Subcutaneous abdominal adipose tissue (tissue), 5 donors: ENCODE data around the gene TSKS.

Experiments
- H3K27ac ChIP-seq: one replicate; pipeline ENCODE4 v1.7.0; 2013; ENCODE audit warnings: low read depth, mild to moderate bottlenecking, inconsistent platforms, low read length, moderate library complexity
- H3K27me3 ChIP-seq, 5 donors: one replicate each; pipeline ENCODE4 v1.7.0; 2013; ENCODE audit warnings: low read length in 5 of 5, inconsistent platforms in 1 of 5; ENCODE audit not compliant: control insufficient read depth in 5 of 5, insufficient read depth in 4 of 5
- H3K36me3 ChIP-seq, 5 donors: one replicate each; pipeline ENCODE4 v1.7.0; 2013; ENCODE audit warnings: low read length in 5 of 5; ENCODE audit not compliant: control insufficient read depth in 5 of 5, insufficient read depth in 5 of 5
- H3K4me1 ChIP-seq, 5 donors: one replicate each; pipeline ENCODE4 v1.7.0; 2013; ENCODE audit warnings: low read length in 5 of 5, mild to moderate bottlenecking in 3 of 5, moderate library complexity in 1 of 5; ENCODE audit not compliant: control insufficient read depth in 5 of 5, insufficient read depth in 5 of 5
- H3K4me3 ChIP-seq, 5 donors: one replicate each; pipeline ENCODE4 v1.7.0; 2013; ENCODE audit warnings: low read length in 5 of 5, low read depth in 1 of 5
- H3K9ac ChIP-seq, 5 donors: one replicate each; pipeline ENCODE4 v1.7.0; 2013; ENCODE audit warnings: low read length in 5 of 5, mild to moderate bottlenecking in 4 of 5, moderate library complexity in 3 of 5
- H3K9me3 ChIP-seq, 5 donors: one replicate each; pipeline ENCODE4 v1.7.0; 2013; ENCODE audit warnings: low read length in 5 of 5; ENCODE audit not compliant: control insufficient read depth in 5 of 5
- donor health status: healthy.
- donor health status: healthy.
- donor health status: healthy.
- donor health status: healthy.
- donor health status: healthy.

Gene TSKS

GRCh38 chr19:49752701-49753100 lies 10.4 kb downstream of the TSKS start:
- peaks cover 0 to 7% (median 4%) of the 10 kb centered on the region in 5 donors for H3K9me3 ChIP-seq
- no peaks in the 10 kb centered on the region for H3K27me3 ChIP-seq
- no peaks in the 10 kb centered on the region for H3K4me1 ChIP-seq
- no peak overlapping the region for H3K4me3 ChIP-seq
- H3K9ac ChIP-seq = no peak overlapping the region
- H3K27ac ChIP-seq = no peak overlapping the region
- H3K36me3 ChIP-seq = no peaks in the 10 kb centered on the region

- H3K9me3 ChIP-seq = no peaks in the 10 kb centered on the region
- H3K27me3 ChIP-seq = no peaks in the 10 kb centered on the region
- no peak overlapping the region for H3K9ac ChIP-seq
- H3K36me3 ChIP-seq = no peaks in the 10 kb centered on the region
- H3K4me1 ChIP-seq = peaks cover 0 to 5% (median 0%) of the 10 kb centered on the region in 5 donors
- H3K4me3 ChIP-seq = no peak overlapping the region
- H3K27ac ChIP-seq = no peak overlapping the region
Measured at GRCh38 chr19:49749771-49750170, 13.3 kb downstream of the TSKS start.

GRCh38 chr19:49749055-49749716 lies 13.9 kb downstream of the TSKS start:
- H3K27me3 ChIP-seq = no peaks in the 10 kb centered on the region
- no peak overlapping the region for H3K4me3 ChIP-seq
- no peak overlapping the region for H3K27ac ChIP-seq
- H3K9me3 ChIP-seq = no peaks in the 10 kb centered on the region
- no peak overlapping the region for H3K9ac ChIP-seq
- no peaks in the 10 kb centered on the region for H3K36me3 ChIP-seq
- peaks cover 0 to 5% (median 0%) of the 10 kb centered on the region in 5 donors for H3K4me1 ChIP-seq

GRCh38 chr19:49746206-49746958 lies 16.7 kb downstream of the TSKS start:
- Histone ChIP-seq H3K4me3 (peak overlapping the region in 2 of 5 donors; percentile 3 to 31), H3K9ac (no peak overlapping the region), H3K9me3 (no peaks in the 10 kb centered on the region), H3K27me3 (no peaks in the 10 kb centered on the region), H3K36me3 (no peaks in the 10 kb centered on the region), H3K27ac (no peak overlapping the region), H3K4me1 (peaks cover 0 to 5% (median 0%) of the 10 kb centered on the region in 5 donors)

GRCh38 chr19:49744946-49745381 lies 18.1 kb downstream of the TSKS start:
- Histone ChIP-seq H3K4me1 (peaks cover 0 to 5% (median 0%) of the 10 kb centered on the region in 5 donors), H3K4me3 (no peak overlapping the region), H3K9me3 (no peaks in the 10 kb centered on the region), H3K27me3 (no peaks in the 10 kb centered on the region), H3K36me3 (no peaks in the 10 kb centered on the region), H3K27ac (no peak overlapping the region), H3K9ac (no peak overlapping the region)

- no peak overlapping the region for H3K27ac ChIP-seq
- H3K9ac ChIP-seq = no peak overlapping the region
- no peaks in the 10 kb centered on the region for H3K27me3 ChIP-seq
- H3K4me3 ChIP-seq = no peak overlapping the region
- H3K4me1 ChIP-seq = peaks cover 0 to 3% (median 0%) of the 10 kb centered on the region in 5 donors
- H3K9me3 ChIP-seq = no peaks in the 10 kb centered on the region
- no peaks in the 10 kb centered on the region for H3K36me3 ChIP-seq
Measured at GRCh38 chr19:49741210-49741844, 21.8 kb downstream of the TSKS start.

- no peak overlapping the region for H3K27ac ChIP-seq
- H3K4me1 ChIP-seq = no peaks in the 10 kb centered on the region
- no peaks in the 10 kb centered on the region for H3K27me3 ChIP-seq
- no peak overlapping the region for H3K9ac ChIP-seq
- no peak overlapping the region for H3K4me3 ChIP-seq
- no peaks in the 10 kb centered on the region for H3K36me3 ChIP-seq
- H3K9me3 ChIP-seq = no peaks in the 10 kb centered on the region
Measured at GRCh38 chr19:49739933-49740332, 23.2 kb downstream of the TSKS start.

- Histone ChIP-seq H3K4me1 (no peaks in the 10 kb centered on the region), H3K9me3 (no peaks in the 10 kb centered on the region), H3K27ac (no peak overlapping the region), H3K27me3 (no peaks in the 10 kb centered on the region), H3K4me3 (no peak overlapping the region), H3K9ac (no peak overlapping the region), H3K36me3 (no peaks in the 10 kb centered on the region)
Measured at GRCh38 chr19:49739098-49739497, 24.0 kb downstream of the TSKS start.

- Histone ChIP-seq H3K9ac (no peak overlapping the region), H3K9me3 (no peaks in the 10 kb centered on the region), H3K4me1 (no peaks in the 10 kb centered on the region), H3K27ac (no peak overlapping the region), H3K36me3 (no peaks in the 10 kb centered on the region), H3K4me3 (no peak overlapping the region), H3K27me3 (no peaks in the 10 kb centered on the region)
Measured at GRCh38 chr19:49738268-49738667, 24.8 kb downstream of the TSKS start.

- Histone ChIP-seq H3K4me1 (peaks cover 0 to 7% (median 3%) of the 10 kb centered on the region in 5 donors), H3K27ac (no peak overlapping the region), H3K4me3 (no peak overlapping the region), H3K27me3 (no peaks in the 10 kb centered on the region), H3K36me3 (peaks cover 0 to 5% (median 4%) of the 10 kb centered on the region in 5 donors), H3K9ac (no peak overlapping the region), H3K9me3 (no peaks in the 10 kb centered on the region)
Measured at GRCh38 chr19:49730166-49730565, 32.9 kb downstream of the TSKS start.
